ENCODE data around the gene TAGAP. TPM values are rescaled to one million over a fixed set of nuclear protein-coding genes. Genes with fewer than 3 reads are reported as not detected.

Gene TAGAP
- total RNA-seq, 1 donor from 2014 or later: 9.2 TPM

DNA sequence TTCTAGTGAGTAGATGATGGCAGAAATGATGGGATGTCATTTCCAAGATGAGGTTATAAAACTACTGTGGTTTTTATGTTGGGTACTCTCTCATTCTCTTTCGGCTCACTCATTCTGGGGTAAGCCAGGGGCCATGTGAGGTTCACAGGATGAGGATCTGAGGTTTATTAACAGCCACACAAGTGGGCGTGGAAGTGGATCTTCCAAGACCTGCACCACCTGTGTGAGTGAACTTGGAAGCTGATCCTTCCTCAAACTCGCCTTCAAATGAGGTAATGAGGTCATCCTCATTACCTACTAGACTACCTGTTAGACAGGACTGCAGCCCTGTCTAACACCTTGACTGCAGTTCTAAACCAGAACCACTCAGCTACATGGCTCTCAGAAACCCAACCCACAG is 45.1 kb upstream of the TAGAP start:
- Histone ChIP-seq H3K27me3 (no peaks in the 10 kb centered on the region), H3K9me3 (no peaks in the 10 kb centered on the region), H3K27ac (no peak overlapping the region), H3K4me1 (no peaks in the 10 kb centered on the region), H3K36me3 (no peaks in the 10 kb centered on the region), H3K4me3 (no peak overlapping the region)
- TF ChIP-seq, protein P1, sequence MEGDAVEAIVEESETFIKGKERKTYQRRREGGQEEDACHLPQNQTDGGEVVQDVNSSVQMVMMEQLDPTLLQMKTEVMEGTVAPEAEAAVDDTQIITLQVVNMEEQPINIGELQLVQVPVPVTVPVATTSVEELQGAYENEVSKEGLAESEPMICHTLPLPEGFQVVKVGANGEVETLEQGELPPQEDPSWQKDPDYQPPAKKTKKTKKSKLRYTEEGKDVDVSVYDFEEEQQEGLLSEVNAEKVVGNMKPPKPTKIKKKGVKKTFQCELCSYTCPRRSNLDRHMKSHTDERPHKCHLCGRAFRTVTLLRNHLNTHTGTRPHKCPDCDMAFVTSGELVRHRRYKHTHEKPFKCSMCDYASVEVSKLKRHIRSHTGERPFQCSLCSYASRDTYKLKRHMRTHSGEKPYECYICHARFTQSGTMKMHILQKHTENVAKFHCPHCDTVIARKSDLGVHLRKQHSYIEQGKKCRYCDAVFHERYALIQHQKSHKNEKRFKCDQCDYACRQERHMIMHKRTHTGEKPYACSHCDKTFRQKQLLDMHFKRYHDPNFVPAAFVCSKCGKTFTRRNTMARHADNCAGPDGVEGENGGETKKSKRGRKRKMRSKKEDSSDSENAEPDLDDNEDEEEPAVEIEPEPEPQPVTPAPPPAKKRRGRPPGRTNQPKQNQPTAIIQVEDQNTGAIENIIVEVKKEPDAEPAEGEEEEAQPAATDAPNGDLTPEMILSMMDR (IDR thresholded peaks at IDR 0.05): no peak
- DNase-seq (ENCODE audit: low spot score in 2 of 2): no peak
- intact Hi-C loops (cut with DNase I): no loop called here

DNA sequence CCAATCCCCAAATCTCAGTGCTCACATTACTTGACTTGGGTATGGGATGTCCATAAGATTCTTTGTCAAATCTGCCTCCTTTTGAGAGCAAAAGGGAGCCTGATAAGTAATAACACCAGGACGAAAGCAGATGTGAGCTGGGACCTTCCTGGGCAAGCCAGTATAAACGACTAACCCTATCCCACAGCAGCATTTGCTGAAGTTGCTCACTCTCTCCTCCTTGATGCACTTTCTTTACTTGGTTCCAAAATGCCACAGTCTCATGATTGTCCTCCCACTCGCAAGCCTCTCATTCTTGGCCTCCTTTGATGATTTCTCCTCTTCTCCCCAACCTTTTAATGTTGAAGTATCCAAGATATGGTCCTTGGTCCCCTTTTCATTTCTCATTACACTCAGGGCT is 44.7 kb upstream of the TAGAP start:
- H3K4me3 ChIP-seq: no peak overlapping the region
- TF ChIP-seq, protein P1 (IDR thresholded peaks at IDR 0.05): no peak
- H3K36me3 ChIP-seq: no peaks in the 10 kb centered on the region
- H3K4me1 ChIP-seq: no peaks in the 10 kb centered on the region
- no peaks in the 10 kb centered on the region for H3K27me3 ChIP-seq
- no peak overlapping the region for H3K27ac ChIP-seq
- no peak for DNase-seq (ENCODE audit: low spot score in 2 of 2)
- no peaks in the 10 kb centered on the region for H3K9me3 ChIP-seq
- intact Hi-C loops (cut with DNase I): no loop called here

DNA sequence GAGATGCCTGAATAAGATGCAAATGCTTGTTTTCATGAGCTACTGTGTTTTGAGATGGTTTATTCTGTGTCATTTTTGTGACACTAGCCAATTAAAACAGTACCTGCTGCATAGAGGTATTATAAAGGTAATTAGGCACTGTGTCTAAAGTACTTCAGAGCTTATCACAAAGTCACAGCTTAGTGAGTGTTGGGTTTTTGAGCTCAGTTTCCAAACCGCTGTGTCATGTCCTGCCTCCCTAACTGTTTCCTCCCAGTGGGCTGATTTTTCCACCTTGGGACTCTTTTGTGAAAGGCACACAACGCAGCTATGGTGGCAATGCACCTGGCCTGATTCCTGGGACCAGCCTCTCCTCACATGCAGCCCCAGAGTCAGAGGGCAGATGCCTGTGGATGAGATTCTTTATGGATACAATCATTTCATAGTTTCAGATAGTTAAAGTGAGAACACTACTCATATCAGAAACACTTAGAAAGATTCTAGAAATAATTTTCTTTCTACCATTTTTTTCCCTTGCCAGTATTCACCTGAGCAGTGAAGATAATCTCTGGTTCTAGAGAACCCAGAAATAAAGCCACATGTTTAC is 41.3 kb upstream of the TAGAP start:
- TF ChIP-seq, protein P1 (IDR thresholded peaks at IDR 0.05): no peak
- Histone ChIP-seq H3K4me3 (no peak overlapping the region), H3K4me1 (no peaks in the 10 kb centered on the region), H3K36me3 (no peaks in the 10 kb centered on the region), H3K9me3 (no peaks in the 10 kb centered on the region), H3K27me3 (no peaks in the 10 kb centered on the region), H3K27ac (no peak overlapping the region)
- peak in 1 of 2 donors; percentile 18 for DNase-seq (ENCODE audit: low spot score in 2 of 2)
- intact Hi-C loops (cut with DNase I): no loop called here

DNA sequence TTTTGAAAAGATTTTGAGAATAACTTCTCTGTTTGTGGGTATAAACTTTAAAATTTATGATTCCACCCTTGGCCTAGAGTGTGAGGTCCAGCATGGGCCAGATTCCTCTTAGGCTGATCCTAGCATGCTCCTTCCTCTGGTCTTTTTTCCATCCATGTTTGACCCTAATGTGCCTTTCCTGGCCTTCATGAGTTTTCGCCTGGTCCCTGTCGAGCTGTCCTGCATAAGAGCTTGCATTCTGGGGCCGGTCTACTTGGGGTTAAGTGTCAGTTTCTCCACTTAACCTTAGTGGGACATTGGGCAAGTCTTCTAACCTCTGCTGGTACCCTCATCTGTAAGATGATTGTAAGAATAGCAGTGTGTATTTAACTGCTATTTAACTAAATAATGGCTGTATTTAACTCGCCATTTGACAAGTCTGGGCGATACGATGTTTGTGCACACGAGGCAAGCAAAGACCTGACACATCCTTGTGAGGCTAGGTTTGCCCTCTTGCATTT is 40.7 kb upstream of the TAGAP start:
- H3K27ac ChIP-seq: no peak overlapping the region
- no peaks in the 10 kb centered on the region for H3K27me3 ChIP-seq
- H3K36me3 ChIP-seq: no peaks in the 10 kb centered on the region
- intact Hi-C loops (cut with DNase I): no loop called here
- H3K4me3 ChIP-seq: no peak overlapping the region
- TF ChIP-seq, protein P1 (IDR thresholded peaks at IDR 0.05): no peak
- no peak for DNase-seq (ENCODE audit: low spot score in 2 of 2)
- H3K4me1 ChIP-seq: no peaks in the 10 kb centered on the region
- no peaks in the 10 kb centered on the region for H3K9me3 ChIP-seq

DNA sequence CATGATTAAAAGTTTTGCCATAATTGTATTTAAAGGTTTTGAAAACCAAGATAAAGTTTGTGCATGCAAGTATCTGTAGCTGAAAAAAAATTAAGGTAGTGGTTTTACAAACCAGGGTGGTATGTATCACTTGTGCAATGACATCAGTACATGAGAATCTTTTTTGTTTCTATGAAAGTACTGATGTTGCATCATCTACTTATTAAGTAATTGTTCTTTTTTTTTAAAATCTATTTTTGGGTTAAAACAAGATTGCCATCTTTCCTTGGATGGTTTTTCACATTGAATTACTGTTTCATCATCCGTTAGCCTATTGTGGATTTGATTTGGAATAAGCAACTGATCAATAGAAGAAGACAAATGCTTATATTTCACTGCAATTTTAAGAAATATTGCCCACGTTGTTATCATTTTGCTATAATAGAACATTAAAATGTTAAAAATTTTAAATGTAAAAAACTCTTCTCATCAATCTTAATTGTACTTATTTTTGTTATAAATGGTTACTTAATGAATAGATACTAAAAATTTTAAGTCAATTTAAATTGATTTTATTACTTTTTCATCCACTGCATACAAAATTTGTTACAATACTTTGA is 39.8 kb upstream of the TAGAP start:
- intact Hi-C loops (cut with DNase I): no loop called here
- TF ChIP-seq, protein P1 (IDR thresholded peaks at IDR 0.05): no peak
- DNase-seq (ENCODE audit: low spot score in 2 of 2): no peak
- Histone ChIP-seq H3K4me1 (no peaks in the 10 kb centered on the region), H3K27ac (no peak overlapping the region), H3K4me3 (no peak overlapping the region), H3K27me3 (no peaks in the 10 kb centered on the region), H3K36me3 (no peaks in the 10 kb centered on the region), H3K9me3 (no peaks in the 10 kb centered on the region)

Measured in ascending aorta (tissue), 2 donors.